Pons (tissue), 1 donor: Measurements from ENCODE around the gene UBAC1.
A peak's percentile ranks its signal among the peaks of the same experiment; 100 is the strongest.
"Not testable (repeated sequence)": the region's sequence is repeated elsewhere in the genome, so short reads cannot be mapped to it uniquely, and the experiment has no call there.

Experiments used
- DNase-seq: peaks from one replicate; pipeline ENCODE4 v3.0.0-alpha.2; 2016; ENCODE audit warnings: low spot score

Gene UBAC1

DNA sequence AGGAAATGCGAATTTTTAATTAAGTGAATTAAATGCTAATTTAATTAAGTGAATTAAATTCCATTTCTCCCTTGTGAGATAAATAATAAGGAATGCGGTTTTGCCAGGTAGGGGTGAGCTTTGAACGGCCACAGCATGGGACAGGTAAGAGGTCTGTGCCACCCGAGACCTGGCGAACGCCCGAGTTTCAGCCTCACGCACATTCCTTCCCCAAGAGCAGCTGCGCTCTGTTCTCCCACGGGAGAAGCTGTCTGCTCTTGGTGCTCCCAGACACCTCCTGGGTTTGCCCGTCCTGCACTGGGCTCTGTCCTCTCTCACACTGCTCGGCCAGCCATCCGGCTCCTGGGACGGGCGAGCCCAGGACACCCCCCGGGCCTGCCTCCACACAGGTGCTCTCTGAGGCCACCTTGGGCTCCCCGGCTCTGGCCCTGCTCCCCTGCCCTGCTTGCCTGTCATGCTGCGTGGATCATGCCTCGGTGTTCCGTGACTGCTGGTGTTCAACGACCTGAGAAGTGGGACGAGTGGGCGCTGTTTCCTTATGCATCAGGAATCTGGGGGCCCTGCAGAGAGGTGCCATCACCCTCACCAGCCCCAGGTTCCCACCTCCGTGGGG, 40.1 kb downstream of the UBAC1 start:
- no peak for DNase-seq

DNA sequence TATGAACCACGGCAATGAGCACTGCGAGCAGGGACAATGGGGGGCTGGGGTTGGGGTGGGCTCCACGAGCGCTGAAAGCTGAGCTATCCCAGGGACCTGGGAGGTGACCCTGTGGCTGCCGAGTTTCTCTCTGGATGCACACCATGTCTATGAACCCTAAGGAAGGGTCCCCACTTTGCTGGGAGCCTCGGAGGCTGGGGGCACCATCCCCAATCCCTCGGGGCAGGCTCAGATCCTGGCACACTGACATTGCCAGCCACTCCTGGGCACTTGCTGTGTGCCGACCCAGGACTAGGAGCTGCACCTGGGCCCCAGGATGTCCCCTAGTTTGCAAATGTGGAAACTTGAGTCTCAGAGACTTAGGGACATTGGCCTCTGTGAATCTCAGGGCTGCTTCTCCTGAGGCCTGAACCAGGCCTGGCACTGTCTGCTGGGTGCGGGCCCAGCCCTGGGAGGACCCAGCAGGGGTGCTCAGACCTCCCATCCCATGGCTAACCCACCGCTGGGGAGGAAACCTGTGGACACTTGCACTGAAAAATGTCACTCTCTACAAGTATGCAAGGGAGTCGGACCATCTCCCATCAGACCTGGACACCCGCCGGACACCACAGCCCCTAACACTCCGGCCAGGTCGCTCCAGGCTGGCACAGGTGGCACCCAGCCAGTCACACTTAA, 40.8 kb downstream of the UBAC1 start:
- no peak for DNase-seq

DNA sequence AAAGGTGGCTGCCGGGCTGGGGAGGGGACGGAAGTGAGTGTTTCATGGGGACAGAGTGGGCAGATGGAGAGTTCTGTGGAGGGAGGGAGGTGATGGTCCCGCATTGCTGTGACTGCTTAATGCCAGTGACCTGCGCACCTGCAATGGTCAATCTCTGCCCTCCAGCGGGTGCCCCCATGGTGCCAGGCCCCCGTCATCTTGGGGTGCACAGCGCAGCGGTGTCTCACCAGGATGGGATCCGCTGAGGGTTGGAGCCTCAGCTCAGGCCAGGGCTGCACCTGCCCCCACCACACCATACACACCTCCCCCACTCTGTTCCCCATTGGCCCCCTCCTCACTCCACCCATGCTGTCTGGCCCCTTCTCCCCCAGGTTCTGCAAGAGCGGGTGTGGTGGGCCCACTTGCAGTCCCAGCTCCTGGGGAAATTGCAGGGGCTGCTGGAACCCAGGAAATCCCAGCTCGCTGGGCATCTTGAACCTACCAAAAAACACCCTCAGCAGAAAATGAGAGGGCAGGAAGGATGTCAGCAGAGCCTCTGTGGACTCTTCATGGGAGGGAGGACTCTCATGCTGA, 41.8 kb downstream of the UBAC1 start:
- DNase-seq, result no peak

DNA sequence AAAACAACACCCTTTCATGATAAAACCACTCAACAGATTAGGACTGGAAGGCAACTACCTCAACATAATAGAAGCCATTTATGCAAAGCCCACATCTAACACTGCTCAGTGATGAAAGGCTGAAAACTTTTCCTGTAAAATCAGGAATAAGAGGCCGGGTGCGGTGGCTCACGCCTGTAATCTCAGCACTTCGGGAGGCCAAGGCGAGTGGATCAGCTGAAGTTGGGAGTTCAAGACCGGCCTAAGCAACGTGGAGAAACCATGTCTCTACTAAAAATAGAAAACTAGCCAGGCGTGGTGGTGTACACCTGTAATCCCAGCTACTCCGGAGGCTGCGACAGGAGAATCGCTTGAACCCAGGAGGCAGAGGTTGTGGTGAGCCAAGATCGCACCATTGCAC, 44.9 kb downstream of the UBAC1 start:
- DNase-seq, result not testable (repeated sequence)

GRCh38 chr9:135914921-135915320, 46.3 kb downstream of the UBAC1 start:
- no peak for DNase-seq

- DNase-seq, result not testable (repeated sequence)
Observed at GRCh38 chr9:135911233-135911632, 49.9 kb downstream of the UBAC1 start.

DNA sequence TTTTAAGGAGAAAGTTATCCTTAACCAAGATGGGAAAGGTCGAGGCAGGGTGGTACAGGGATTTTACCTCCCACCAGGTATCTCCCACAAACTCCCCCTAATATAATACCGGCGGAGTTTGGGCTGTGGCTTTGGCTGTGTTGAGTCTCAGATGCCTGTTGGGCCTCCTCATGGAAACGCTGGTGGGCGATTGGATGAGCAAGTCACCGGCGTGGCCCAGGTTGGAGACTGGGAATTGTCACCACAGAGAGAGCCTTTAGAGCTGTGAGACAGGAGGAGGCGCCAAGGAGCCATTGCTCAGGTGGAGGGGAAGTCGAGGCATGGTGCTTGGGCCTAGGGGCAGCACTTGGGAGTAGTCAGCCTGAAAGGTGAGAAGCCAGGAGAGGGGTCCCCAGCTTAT, 50.4 kb downstream of the UBAC1 start:
- no peak for DNase-seq

- no peak for DNase-seq
Observed at GRCh38 chr9:135910216-135910615, 51.0 kb downstream of the UBAC1 start.

GRCh38 chr9:135909371-135909770, 51.8 kb downstream of the UBAC1 start:
- no peak for DNase-seq

- no peak for DNase-seq
Observed at GRCh38 chr9:135908754-135909204, 52.4 kb downstream of the UBAC1 start.

- no peak for DNase-seq
Observed at GRCh38 chr9:135908093-135908753, 53.0 kb downstream of the UBAC1 start.

DNA sequence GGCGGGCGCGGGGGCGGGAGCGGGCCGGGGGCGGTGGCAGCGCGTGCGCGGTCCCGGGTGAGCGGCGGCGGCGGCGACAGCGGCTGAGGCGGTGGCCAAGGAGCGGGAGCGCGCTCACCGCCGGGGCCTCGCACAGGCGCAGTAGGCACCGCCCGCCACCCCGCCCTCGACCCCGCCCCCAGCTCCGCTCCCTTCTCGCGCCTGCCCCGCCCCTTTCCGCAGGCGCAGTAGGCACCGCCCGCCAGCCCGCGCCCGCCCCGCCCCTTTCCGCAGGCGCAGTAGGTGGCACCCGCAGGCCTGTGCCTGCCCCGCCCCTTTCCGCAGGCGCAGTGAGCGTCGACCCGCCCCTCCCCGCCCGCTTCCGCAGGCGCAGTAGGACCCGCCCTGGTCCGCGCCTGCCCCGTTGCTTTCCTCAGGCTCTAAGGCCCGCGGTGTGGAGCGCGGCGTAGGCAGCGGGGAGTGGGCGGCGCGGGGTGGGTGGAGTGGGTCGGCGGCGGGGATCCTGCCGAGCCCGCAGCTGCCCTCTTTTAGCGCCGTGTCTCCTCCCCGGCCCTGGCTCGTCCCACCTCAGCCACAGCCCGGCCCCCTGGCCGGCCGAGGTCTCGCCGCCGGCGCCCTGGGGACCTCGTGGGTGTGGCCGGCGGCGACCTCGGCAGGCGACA, 53.6 kb downstream of the UBAC1 start, which contains the start of gene CAMSAP1:
Gene CAMSAP1, minus strand, starts transcription at position 116 of the 662 bp plus-strand sequence. CDS start 387 bp downstream, outside the sequence.
- DNase-seq, result peak; percentile 89

DNA sequence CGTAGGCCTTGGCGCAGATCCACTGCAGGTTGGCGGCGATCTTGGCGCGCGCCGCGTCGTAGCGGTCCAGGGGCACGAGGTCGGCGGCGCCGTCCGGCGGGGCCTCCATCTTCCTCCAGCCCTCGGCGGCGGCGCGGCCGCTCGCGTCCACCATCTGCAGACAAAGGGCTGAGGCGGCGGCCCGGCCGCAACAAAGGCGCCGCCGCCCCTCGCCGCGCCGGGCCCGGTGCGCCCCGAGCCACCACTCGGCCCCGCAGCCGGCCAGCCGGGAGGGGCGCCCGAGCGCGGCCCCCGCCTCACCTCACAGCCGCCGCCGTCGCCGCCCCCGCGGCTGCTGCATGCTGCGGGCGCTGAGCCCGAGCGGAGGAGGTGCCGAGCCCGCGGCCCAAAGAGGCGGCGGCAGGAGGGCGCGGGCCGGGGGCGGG, 54.2 kb downstream of the UBAC1 start:
- no peak for DNase-seq

DNA sequence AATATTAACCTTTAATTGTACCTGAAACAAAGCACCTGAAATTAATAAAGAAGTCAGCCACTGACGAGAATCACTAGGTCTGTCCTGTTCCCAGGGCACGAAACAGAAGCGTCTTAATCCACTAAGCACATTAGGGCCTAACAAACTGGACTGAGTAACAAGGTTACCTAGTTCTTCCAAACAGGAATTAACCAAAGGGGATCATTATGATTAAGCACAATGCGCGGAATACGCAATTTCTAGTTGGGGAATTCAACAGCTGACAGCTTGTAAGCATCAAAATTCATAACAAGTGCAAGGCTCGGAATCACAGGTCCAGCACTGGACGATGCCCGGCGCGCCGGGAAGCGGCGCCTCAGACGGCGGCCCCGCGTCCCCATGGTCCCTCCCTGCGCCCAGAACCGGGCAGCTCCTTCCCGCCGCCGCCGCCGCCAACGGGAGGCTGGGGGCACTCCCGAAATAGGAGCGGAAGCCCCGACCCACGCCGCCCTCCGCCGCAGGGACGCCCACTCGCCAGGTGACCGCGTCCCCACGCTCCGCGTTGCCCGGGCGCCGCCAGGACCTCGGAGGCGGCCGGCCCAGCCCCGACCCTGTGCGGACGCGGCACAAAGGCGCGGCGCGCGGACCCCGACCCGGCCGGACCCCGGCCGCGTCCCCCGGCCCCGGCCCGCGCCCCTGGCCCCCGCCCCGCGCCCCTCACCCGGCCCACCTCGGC, 54.7 kb downstream of the UBAC1 start:
- peak; percentile 53 for DNase-seq

GRCh38 chr9:135905380-135906258, 55.6 kb downstream of the UBAC1 start:
- DNase-seq, result peak; percentile 56

DNA sequence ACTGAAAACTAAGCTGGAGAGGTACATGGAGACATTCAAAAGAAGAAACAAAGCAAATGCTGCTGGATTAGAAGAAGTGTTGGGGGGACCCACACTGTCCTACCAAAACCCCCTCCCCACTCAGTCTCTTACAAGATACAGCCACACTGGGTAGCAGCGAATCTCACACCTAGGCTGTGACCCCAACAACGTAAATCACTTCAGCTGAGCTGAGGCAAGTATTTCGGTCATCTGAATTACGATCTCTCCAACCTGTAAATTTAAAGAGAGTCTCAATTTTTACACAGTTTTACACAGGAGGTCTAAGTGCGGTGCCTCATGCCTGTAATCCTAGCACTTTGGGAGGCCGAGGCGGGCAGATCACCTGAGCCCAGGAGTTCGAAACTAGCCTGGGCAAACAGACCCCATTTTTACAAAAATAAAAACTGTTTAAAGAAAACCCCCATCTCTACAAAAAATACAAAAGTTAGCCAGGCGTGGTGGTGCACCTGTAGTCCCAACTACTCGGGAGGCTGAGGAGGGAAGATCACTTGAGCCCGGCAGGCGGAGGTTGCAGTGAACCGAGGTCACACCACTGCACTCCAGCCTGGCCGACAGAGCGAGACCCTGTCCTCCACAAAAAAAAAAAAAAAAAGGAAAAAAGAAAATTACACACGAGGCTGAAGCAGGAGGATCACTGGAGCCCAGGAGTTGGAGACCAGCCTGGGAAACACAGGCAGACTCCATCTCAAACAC, 57.2 kb downstream of the UBAC1 start:
- no peak for DNase-seq

GRCh38 chr9:135903358-135903656, 57.9 kb downstream of the UBAC1 start:
- DNase-seq, result no peak

GRCh38 chr9:135902655-135903357, 58.4 kb downstream of the UBAC1 start:
- DNase-seq, result no peak

- DNase-seq, result no peak
Observed at GRCh38 chr9:135901826-135902225, 59.3 kb downstream of the UBAC1 start.
